Skin of body (tissue), 2 donors: ENCODE measurements around the gene HLA-C. TPM values are rescaled to one million over a fixed set of nuclear protein-coding genes. Genes with fewer than 3 reads are reported as not detected.
A peak's percentile ranks its signal among the peaks of the same experiment; 100 is the strongest.
"Not testable (repeated sequence)": the region's sequence is repeated elsewhere in the genome, so short reads cannot be mapped to it uniquely, and the experiment has no call there.

Experiments
- DNase-seq: peaks from one replicate; lab custom pipeline; 2025; lab: John Stamatoyannopoulos, UW
- total RNA-seq: library from RNA; depleted of rRNA; stranded (reverse); fragments of >200 nt; gene quantifications from one replicate; pipeline ENCODE4 v1.2.3, GENCODE V29; 2014

Gene HLA-C
- 25.7 TPM for total RNA-seq

DNA sequence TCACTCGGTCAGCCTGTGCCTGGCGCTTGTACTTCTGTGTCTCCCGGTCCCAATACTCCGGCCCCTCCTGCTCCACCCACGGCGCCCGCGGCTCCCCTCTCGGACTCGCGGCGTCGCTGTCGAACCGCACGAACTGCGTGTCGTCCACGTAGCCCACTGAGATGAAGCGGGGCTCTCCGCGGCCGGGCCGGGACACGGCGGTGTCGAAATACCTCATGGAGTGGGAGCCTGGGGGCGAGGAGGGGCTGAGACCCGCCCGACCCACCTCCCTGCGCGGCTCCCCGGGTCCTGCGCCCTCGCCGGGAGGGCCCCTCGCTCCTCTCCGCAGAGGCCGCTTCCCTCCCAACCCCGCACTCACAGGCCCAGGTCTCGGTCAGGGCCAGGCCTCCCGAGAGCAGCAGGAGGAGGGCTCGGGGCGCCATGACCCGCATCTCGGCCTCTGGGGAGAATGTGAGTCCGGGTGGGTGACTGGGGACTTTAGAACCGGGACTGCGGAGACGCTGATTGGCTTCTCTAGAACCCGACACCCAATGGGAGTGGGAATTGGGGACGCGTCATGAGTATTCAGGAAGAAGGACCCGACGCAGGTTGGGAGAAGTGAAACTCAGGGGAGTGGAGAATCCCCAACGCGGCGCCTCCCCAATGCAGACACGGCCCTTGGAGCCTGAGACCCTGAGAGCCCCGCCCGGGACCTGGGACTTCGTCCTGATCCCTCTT is at the start of gene HLA-C:
TSS of gene HLA-C (minus strand) at position 452 of the 717 bp plus-strand sequence. CDS start at position 431, 21 bp downstream.
- DNase-seq: peak; percentile 80

DNA sequence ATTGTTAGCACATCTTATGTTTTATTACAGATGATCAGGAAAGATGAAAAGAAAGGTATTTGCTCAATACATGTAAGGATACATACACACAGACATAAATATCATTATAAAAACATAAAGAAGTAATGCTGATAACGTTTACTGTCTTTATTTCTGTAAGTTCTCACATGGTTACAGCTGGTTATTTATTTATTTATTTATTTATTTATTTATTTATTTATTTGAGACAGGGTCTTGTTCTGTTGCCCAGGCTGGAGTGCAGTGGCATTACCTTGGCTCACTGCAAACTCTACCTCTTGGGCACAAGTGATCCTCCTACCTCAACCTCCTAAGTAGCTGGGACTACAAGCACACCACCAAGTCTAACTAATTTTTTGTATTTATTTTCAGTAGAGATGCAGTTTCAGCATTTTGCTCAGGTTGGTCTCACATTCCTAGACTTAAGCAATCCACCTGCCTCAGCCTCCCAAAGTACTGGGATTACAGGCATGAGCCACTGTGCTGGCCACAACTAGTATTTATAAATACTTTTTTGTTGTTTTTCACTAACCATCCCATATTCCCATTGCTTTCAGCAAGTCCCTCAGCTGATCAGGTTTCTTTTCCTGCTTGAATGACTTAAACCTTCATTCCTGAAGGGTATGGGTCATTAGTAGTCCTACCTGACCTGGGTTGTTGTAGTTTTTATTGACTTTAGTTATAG is 49.3 kb upstream of the HLA-C start:
- DNase-seq: no peak

DNA sequence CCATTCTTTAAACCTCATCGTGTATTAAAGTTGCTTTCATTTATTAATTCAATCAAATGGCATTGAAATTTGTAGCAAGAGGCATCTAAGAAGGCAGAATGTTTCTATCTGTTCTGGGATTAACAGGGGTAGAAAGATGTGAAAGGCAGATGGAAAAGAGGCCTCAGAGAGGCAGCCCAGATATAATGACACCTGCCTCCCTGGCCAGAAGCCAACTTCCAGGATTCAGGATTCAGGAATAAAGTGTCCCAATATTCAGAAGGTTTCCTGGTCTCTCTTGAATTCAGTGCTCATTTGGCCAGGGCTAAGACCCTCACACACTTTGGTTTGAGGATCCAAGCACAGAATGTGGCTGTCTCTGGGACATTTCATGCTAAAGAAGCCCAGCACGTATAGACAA is 45.1 kb upstream of the HLA-C start:
- no peak for DNase-seq

DNA sequence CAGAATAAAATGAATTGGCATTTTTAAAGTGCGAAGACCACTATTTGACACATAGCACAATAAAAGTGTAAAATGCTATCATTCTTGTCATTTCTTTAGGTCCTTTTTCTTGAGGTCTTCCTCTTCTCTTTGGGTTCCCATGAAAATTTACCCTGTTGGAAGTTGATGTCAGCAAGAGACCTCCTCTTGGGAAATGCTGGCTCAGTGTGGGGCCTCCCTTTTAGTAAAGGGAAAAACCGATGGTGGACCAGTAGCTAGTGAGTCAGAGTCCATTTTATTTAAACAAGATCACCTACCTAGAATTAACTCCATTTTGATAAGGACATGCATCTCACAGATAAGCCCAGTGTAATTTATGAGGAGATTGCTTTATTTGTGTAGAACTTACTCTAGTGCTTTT is 37.7 kb upstream of the HLA-C start:
- DNase-seq: no peak

DNA sequence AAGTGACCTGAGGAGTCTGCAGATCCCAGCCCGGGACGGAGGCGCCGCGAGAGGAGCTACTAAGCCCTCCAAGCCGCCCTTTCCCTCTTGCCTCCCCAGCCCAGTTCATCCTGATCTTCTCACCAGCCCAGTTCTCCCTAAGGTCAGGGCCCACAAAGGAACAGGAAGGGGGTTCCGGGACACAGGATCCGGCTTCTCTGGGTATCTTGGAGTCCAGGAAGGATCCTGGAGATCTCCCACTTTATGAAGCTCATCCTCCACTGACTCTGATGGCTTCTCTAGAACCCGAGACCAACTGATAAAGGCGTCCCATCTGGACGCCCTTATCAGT is 36.9 kb upstream of the HLA-C start:
- no peak for DNase-seq

DNA sequence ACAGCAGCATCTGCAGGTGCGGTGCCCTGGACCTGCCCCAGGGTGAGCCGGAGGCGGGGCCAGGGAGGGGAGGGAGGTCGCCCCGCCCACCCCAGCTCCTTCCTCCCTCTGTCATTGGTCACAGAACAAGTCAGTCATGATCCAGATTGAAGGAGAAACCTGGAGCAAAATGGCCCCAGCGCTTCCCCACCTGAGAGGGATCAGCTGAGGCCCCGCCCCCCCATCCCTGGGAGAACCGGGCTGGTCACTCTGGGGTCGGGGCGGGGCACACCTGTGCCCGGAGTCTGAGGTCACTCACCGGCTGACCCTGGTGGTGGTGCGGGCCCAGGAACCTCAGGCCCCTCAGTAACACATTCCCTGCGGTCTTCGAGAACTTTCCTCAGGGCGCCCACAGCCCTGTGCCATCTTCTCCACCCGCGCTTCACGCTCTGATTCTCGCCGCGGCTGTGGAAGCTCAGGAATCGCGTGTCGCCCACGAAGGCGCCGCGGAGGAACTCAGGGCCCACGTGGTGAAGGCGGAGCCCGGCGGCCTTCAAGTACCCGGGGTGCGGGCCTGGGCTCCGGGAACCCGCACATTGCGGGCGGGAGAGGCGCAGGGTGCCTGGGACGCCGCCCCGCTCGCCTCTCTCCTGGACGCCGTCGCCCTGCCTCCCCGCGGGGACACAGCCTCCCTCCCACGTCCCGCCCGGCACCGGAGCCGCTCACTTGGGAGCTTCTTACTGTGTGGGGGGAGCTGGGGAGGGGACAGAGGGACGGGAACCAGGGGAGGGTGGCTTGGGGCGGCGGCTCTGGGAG is 36.4 kb upstream of the HLA-C start:
- no peak for DNase-seq

DNA sequence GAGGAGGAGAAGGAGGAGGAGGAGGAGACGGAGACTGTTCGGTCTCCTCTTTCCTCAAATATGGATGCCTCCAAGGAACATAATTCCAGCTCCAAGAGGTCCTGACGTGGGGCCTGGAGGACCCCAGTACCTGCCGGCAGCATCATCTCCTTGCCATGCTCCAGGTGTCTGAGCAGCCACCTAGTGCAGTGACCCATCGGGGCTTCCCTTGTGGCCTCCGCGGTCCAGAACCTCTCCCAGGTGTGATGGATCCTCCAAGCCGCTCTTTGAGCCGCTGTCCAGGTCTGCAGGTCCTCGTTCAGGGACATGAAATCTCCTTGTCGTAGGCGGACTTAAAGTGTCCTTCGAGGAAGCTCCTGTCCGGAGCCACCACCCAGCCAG is 35.8 kb upstream of the HLA-C start:
- DNase-seq: no peak

DNA sequence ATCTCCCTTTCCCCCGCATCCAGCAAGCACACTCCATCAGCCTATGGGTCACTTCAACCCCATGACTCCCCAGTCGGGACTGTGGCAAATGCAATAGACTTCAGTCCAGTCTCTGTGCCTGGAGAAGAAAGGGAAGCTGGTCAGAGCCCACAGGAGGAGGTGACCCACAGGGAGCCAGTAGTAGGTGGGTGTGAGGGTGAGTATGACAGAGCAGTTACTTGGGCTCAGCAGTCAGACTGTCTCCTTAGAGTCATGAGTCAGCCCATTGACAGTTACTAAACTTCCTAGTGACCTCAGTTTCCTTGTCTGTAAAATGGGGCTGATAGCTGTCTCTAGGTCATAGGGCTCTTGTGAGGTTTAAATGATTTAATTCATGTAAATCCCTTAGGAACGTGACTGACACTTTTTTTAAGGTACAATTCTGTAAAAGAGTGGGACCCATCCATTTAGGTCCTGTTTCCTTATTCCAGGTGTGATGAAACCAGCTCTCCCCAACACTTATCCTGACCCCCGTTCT is 33.9 kb upstream of the HLA-C start:
- DNase-seq: no peak

DNA sequence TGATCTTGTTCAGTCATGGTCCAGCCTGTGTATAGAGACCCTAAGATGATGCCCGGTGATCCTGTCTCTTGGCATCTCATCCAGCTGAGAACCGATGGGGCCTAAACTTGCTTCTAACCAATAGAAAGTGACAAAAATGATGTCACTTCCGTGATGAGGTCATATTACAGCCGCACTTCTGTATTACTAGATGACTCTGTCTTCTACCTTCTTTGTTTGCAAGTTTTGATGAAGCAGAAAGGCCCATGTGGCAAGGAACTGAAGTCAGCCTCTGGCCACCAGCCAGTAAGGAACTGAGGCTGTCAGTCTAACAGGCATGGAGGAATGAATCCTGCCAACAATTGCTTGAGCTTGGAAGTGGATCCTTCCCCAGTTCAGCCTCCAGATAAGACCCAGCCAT is 32.8 kb upstream of the HLA-C start:
- DNase-seq: no peak

DNA sequence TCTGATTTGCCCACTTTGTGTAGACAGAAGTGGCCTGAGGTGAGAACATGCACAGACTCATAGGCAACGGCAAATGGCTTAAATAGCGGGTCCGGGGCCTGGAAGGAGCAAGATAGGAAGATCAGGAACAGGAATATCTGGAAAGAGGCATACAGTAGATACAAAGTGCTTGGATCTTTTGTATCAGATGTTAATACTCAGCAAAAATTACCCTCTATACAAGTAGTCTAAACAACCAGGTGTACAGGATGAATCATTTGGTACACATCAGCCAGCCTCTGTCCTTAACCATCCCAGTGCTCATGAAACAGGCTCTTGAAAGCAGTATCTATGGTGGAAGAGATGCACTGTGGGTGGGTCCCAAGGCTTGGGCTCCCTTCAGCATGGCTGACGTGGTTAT is 28.9 kb upstream of the HLA-C start:
- no peak for DNase-seq

DNA sequence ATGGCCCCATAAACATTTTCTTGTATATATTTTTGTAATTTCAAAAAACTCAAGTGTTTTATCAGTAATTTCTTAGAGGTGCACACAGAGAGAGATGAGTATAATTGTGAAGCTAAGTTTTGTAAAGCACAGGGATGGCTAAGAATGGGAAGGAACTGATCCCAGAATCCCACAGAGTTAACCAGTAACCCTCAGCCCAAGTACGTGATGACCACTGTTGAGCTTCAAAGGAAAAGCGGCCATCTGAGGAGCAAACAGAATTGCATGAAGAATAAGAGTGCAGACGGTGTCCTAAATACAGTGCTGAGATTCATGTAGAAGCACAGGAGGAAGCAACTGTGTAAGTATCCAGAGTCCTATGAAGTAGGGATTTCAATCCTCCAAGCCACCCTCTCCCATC is 28.1 kb upstream of the HLA-C start:
- DNase-seq: no peak

DNA sequence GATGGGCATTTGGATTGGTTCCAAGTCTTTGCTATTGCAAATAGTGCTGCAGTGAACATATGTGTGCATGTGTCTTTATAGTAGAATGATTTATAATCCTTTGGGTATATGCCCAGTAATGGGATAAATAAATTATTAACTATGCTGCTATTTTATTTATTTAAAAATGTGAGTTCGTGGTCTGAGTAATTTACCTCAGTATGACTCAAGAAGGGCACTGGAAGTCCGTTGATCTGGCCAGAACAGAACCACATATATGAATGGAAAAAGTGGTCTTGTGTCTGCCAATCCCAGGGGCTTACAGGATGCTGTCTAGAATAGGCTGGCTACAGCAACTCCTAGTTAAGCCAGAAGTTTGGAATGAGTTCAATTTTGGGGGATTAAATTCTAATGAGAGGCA is 27.6 kb upstream of the HLA-C start:
- no peak for DNase-seq

DNA sequence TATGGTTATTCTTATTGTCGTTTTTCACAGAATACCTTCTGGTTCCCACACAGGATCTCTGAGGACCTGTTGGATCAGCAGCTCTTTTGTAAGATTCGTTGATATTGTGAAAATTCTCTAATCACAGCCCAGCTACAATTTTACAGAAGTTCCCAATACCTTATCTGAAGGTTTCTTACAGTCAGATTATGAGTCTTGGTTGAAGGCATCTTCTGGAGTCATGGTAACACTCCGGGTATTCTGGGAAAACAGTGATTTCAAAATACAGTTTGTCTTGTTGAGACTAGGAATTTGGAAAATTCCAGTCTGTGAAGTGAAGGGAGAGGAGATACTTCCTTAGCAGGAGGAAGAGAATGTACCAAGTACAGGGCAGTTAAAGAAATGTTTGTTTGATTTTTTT is 22.2 kb upstream of the HLA-C start:
- DNase-seq: no peak

DNA sequence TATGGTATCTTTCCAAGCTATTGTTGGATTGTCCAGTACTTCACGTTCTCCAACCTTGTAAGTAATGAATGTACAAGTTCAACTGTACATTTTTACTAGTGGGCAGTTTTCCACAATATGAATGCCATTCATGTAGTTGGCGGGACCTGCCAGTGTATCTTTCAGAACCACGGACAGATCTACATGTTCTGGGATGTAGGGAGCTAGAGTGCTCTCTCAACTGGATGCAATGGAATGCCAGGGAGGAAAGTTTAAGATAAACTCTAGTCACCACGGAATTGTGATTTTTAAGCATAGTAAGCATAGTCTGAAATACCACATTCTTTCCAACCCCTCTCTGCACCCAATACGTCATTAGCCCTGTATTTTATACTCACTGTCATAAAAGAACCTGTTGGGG is 21.5 kb upstream of the HLA-C start:
- DNase-seq: no peak

DNA sequence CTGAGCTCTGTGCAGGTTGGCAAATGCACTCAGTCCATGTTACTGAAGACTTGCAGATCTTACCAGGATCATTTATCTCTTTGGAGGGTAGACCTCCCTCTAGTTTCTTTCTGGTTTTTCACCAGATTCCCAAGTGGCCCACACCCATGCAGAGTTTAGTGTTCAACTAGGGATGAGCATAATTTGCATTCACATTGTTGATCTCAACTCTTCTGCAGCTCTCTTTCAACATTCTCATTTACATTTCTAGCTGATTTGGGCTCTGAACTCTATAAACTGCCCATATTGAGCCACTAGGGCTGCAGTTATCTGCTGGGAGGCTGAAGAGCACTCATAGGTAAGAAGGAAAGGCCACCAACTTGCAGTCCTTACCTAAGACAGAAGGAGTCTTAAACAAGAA is 17.9 kb upstream of the HLA-C start:
- DNase-seq: no peak

DNA sequence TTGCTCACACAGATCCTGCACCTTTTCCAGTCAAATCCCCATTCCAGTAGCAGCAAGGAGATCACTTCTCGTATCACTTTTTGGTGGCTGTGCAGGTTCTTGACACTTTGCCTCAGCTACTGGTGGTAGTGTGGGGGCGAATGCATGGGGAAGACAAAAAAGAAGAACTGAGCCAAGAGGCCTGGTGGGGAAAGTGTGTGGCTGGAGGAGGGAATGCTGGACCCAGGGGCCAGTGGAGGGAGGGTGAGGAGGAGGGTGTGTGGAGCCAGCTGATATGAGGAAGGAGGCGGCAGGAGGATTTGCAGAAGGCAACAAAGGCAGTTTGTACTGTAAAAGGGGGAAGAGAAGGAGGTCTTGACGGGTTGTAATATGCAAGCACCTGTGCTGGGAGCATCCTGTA is 15.7 kb upstream of the HLA-C start:
- DNase-seq: no peak

DNA sequence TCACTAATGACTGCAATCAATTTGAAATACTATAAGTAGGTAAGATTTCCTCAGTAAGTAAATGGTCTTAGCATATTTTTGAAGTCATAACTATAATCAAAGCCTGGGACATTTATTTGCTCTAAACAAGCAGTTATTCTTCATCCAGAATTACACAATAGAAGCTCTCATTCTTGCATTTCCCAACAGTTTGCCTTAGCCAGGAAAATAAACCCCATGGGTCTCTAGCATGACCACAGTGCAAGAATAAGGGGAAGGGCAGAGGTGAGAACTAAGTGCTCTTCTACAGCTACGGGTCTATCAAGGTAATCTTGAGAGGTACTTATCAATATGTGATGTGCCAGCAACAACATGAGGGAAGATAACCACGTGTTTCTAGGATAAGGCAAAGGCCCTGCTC is 14.1 kb upstream of the HLA-C start:
- DNase-seq: no peak

DNA sequence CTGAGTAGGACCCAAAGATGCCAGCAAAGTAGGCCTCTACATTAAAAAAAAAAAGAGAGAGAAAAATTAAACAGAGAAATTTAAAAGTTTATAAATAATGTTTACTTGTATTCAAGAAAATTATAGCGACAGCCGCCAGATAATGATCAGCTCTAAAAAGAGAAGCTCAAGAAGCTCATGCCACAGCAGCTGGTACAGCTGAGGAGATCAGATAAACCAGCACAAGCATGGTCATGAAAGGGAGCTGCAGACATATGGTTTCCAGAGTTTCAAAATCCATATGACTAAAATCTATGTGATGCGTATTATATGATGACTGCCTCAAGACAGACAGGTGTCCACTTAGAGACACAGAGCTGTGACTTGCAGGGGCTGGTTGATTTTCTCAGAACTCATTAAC is 13.6 kb upstream of the HLA-C start:
- no peak for DNase-seq

DNA sequence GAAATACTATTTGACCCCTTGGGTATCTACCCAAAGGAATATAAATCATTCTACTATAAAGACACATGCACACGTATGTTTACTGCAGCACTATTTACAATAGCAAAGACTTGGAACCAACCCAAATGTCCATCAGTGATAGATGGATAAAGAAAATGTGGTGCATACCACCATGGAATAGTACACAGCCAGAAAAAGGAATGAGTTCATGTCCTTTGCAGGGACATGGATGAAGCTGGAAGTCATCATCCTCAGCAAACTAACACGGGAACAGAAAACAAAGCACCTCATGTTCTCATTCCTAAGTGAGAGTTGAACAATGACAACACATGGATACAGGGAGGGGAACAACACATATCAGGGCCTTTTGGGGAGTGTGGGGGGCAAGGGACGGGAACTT is 7.8 kb upstream of the HLA-C start:
- DNase-seq: not testable (repeated sequence)

DNA sequence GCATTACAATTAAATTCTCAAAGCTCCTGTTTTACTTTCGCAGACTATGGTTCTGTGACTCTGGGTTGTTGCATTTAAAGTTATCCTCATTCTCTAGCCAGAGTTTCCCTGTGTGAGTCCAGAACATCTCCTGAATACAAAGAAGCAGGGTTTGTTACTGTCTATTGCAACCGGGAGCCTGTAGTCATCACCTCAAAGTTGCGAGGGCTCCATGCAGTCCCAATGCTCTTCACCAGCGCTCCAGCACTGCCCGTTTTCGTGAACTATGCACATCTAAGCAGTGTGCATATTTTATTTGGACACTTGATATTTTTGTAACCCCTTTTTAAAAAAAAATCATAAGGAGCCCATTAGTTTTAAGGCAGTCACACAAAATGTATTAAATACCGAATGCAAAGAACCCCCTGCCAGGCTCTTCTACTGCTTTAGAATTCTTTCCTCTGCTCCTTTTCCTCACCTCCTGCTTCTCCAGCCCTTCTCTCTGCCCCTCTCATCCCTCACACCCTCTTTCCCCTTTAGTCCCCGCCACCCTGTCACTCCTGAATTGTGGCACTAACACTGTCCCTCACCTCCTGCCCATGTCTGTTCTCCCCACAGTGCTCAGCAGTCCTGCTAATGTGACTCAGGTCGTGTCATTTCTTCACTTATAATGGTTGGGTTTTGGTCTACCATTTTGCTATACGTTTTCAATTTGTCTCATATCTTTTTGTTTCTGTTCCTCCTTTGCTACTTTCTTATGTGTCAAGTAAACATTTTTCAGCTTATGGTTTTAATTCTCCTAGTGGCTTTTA is 1.1 kb upstream of the HLA-C start:
- DNase-seq: no peak

DNA sequence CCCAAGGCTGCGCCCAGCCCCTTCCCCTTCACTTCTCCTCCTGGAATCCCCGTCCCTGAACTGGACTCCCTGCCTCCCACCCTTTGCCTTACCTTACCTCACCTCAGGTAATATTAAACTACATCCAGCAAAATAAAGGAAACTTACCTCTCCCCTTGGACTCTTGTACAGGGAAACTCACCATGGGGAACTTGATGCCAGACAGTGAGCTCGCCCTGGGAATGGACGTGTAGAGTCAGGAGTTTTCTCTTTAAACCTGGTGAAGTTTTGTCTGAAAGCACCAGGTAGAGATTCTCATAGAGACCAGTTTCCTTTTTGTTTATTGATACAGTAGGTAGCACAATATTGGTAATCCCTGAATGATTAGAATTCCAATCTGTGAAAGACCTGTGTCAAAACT is 544 bp upstream of the HLA-C start:
- DNase-seq: no peak
